Stimulated activated CD4-positive, alpha-beta T cell treated with anti-CD3 and anti-CD28 coated beads, Interleukin-15, amount 100 ng/mL, for 24 hours (primary cell): Measurements from ENCODE around the gene TMPRSS7.
A peak's percentile ranks its signal among the peaks of the same experiment; 100 is the strongest.

Experiments
- DNase-seq: peaks from one replicate; pipeline ENCODE4 v3.0.0-alpha.2; 2020

Gene TMPRSS7

GRCh38 chr3:112034436-112034835 is at the start of gene TMPRSS7:
Gene TMPRSS7, plus strand, starts transcription at chr3:112034736. Its CDS starts 110 bp downstream, at chr3:112034846.
- DNase-seq: no peak

- DNase-seq: no peak
These were observed 47.7 kb upstream of the TMPRSS7 start for GRCh38 chr3:111986800-111987199.

- no peak for DNase-seq
These were observed 45.4 kb upstream of the TMPRSS7 start for GRCh38 chr3:111989061-111989678.

GRCh38 chr3:111993038-111993437 is 41.5 kb upstream of the TMPRSS7 start:
- DNase-seq: no peak

- peak; percentile 20 for DNase-seq
These were observed 35.7 kb upstream of the TMPRSS7 start, which contains the start of gene TAGLN3 for GRCh38 chr3:111998636-111999483. Gene TAGLN3, plus strand, starts transcription at chr3:111998922. Its CDS starts 501 bp downstream, at chr3:111999423.

- no peak for DNase-seq
These were observed 34.8 kb upstream of the TMPRSS7 start for GRCh38 chr3:111999484-112000324.

- DNase-seq: no peak
These were observed 34.2 kb upstream of the TMPRSS7 start for GRCh38 chr3:112000367-112000771.

GRCh38 chr3:112000966-112001365 is 33.6 kb upstream of the TMPRSS7 start:
- no peak for DNase-seq

- DNase-seq: peak; percentile 20
These were observed 33.0 kb upstream of the TMPRSS7 start for GRCh38 chr3:112001526-112001925.

GRCh38 chr3:112002096-112002971 is 32.2 kb upstream of the TMPRSS7 start:
- DNase-seq: peak; percentile 62

GRCh38 chr3:112003321-112004080 is 31.0 kb upstream of the TMPRSS7 start:
- DNase-seq: no peak

GRCh38 chr3:112004187-112004586 is 30.3 kb upstream of the TMPRSS7 start:
- DNase-seq: peak; percentile 19

- DNase-seq: no peak
These were observed 29.9 kb upstream of the TMPRSS7 start for GRCh38 chr3:112004669-112005068.

GRCh38 chr3:112005091-112005672 is 29.4 kb upstream of the TMPRSS7 start:
- DNase-seq: no peak

GRCh38 chr3:112007633-112008032 is 26.9 kb upstream of the TMPRSS7 start:
- DNase-seq: no peak

GRCh38 chr3:112009670-112010069 is 24.9 kb upstream of the TMPRSS7 start:
- DNase-seq: no peak

- no peak for DNase-seq
These were observed 23.9 kb upstream of the TMPRSS7 start for GRCh38 chr3:112010636-112011035.

GRCh38 chr3:112011376-112011940 is 23.1 kb upstream of the TMPRSS7 start:
- DNase-seq: no peak

GRCh38 chr3:112012205-112012992 is 22.1 kb upstream of the TMPRSS7 start:
- DNase-seq: no peak
